DOHH2 (cell line): ENCODE data around the gene HMGCL.
A peak's percentile ranks its signal among the peaks of the same experiment; 100 is the strongest.

Experiments
- H3F3A ChIP-seq: fragments of 200-600 bp; sonication (generic), shearing (Covaris generic); 2 replicates; pipeline ENCODE4 v1.6.0; 2016; ENCODE audit warnings: antibody characterized with exemption, mild to moderate bottlenecking; ENCODE audit not compliant: control insufficient read depth, insufficient read depth
- H3K27ac ChIP-seq: fragments of 200-600 bp; sonication (generic); 2 replicates; pipeline ENCODE4 v1.5.1; 2014; ENCODE audit warnings: low read depth, mild to moderate bottlenecking, low read length, moderate library complexity
- H3K27me3 ChIP-seq: fragments of 200-600 bp; sonication (generic); 2 replicates; pipeline ENCODE4 v1.6.1; 2014; ENCODE audit warnings: mild to moderate bottlenecking, low read length, mixed read lengths; ENCODE audit not compliant: control insufficient read depth
- H3K36me3 ChIP-seq: fragments of 200-600 bp; sonication (generic); 2 replicates; pipeline ENCODE4 v1.6.1; 2014; ENCODE audit warnings: mild to moderate bottlenecking, low read length, moderate library complexity, mixed read lengths; ENCODE audit not compliant: control insufficient read depth
- H3K4me1 ChIP-seq: fragments of 200-600 bp; sonication (generic); 2 replicates; pipeline ENCODE4 v1.6.1; 2014; ENCODE audit warnings: mild to moderate bottlenecking, low read length, mixed read lengths; ENCODE audit not compliant: control insufficient read depth
- H3K4me2 ChIP-seq: fragments of 200-600 bp; sonication (generic); 2 replicates; pipeline ENCODE4 v1.6.0; 2014; ENCODE audit warnings: mild to moderate bottlenecking, low read length, moderate library complexity
- H3K4me3 ChIP-seq: fragments of 200-600 bp; sonication (generic); 2 replicates; pipeline ENCODE4 v1.5.1; 2014; ENCODE audit warnings: mild to moderate bottlenecking, low read length, mixed read lengths
- H3K79me2 ChIP-seq: fragments of 200-600 bp; sonication (generic); 2 replicates; pipeline ENCODE4 v1.6.1; 2014; ENCODE audit warnings: mild to moderate bottlenecking, low read length, mixed read lengths; ENCODE audit not compliant: control insufficient read depth
- H3K9me2 ChIP-seq: fragments of 200-600 bp; sonication (generic); replicated peaks from 2 replicates; pipeline ENCODE4 v1.6.1; 2014; ENCODE audit warnings: mild to moderate bottlenecking, low read length, mixed read lengths; ENCODE audit not compliant: control insufficient read depth
- H3K9me3 ChIP-seq: fragments of 200-600 bp; sonication (generic); 2 replicates; pipeline ENCODE4 v1.6.1; 2014; ENCODE audit warnings: antibody characterized with exemption, low read length, mixed read lengths; ENCODE audit not compliant: control insufficient read depth, insufficient read depth
- H4K20me1 ChIP-seq: fragments of 200-600 bp; sonication (generic); 2 replicates; pipeline ENCODE4 v1.6.0; 2014; ENCODE audit warnings: low read depth, mild to moderate bottlenecking, antibody characterized with exemption, low read length, moderate library complexity; ENCODE audit not compliant: control insufficient read depth, insufficient read depth
- CTCF ChIP-seq: fragments of 200-600 bp; sonication (generic); IDR thresholded peaks from one replicate; pipeline ENCODE4 v1.5.1; 2014; ENCODE audit warnings: antibody characterized with exemption, mild to moderate bottlenecking, low read depth, low read length; ENCODE audit not compliant: poor library complexity, severe bottlenecking
- EZH2phosphoT487 ChIP-seq: fragments of 200-600 bp; sonication (generic); IDR thresholded peaks from 2 replicates; pipeline ENCODE4 v1.6.1; 2017; ENCODE audit warnings: borderline replicate concordance, mild to moderate bottlenecking, antibody characterized with exemption, low read length, moderate library complexity, mixed read lengths

HMGCL gene

GRCh38 chr1:23814016-23814415 is 11.2 kb downstream of the HMGCL start:
- Histone ChIP-seq H3K36me3 (peaks cover 23% of the 10 kb centered on the region), H3K9me3 (no peaks in the 10 kb centered on the region), H3K79me2 (no peaks in the 10 kb centered on the region), H3K4me2 (no peak overlapping the region), H3K27me3 (no peaks in the 10 kb centered on the region), H3K4me3 (no peak overlapping the region), H3K27ac (no peak overlapping the region), H3F3A (no peaks in the 10 kb centered on the region), H4K20me1 (no peaks in the 10 kb centered on the region), H3K4me1 (peaks cover 24% of the 10 kb centered on the region), H3K9me2 (no peaks in the 10 kb centered on the region)
- no peak for TF ChIP-seq CTCF
- TF ChIP-seq EZH2phosphoT487 = no peak

GRCh38 chr1:23810818-23811540 is 14.2 kb downstream of the HMGCL start:
- Histone ChIP-seq H3K9me3 (no peaks in the 10 kb centered on the region), H3K27me3 (no peaks in the 10 kb centered on the region), H3K36me3 (peaks cover 5% of the 10 kb centered on the region), H3F3A (no peaks in the 10 kb centered on the region), H3K9me2 (no peaks in the 10 kb centered on the region), H3K4me2 (peak overlapping the region; percentile 13; the same call in 1 of the 2 replicates), H3K4me1 (peaks cover 25% of the 10 kb centered on the region), H3K4me3 (no peak overlapping the region), H4K20me1 (no peaks in the 10 kb centered on the region), H3K79me2 (no peaks in the 10 kb centered on the region), H3K27ac (no peak overlapping the region)
- TF ChIP-seq CTCF (peak; percentile 98), EZH2phosphoT487 (no peak)

- H4K20me1 ChIP-seq = no peaks in the 10 kb centered on the region
- TF ChIP-seq EZH2phosphoT487 = no peak
- peak; percentile 94 for TF ChIP-seq CTCF
- H3K36me3 ChIP-seq = peaks cover 5% of the 10 kb centered on the region; the same call in 1 of the 2 replicates
- peaks cover 25% of the 10 kb centered on the region for H3K4me1 ChIP-seq
- H3F3A ChIP-seq = no peaks in the 10 kb centered on the region
- H3K27me3 ChIP-seq = no peaks in the 10 kb centered on the region
- H3K4me3 ChIP-seq = no peak overlapping the region
- no peaks in the 10 kb centered on the region for H3K9me2 ChIP-seq
- peak overlapping the region; percentile 30; the same call in 1 of the 2 replicates for H3K4me2 ChIP-seq
- no peak overlapping the region for H3K27ac ChIP-seq
- H3K9me3 ChIP-seq = no peaks in the 10 kb centered on the region
- H3K79me2 ChIP-seq = no peaks in the 10 kb centered on the region
Observed at GRCh38 chr1:23809751-23810171, 15.5 kb downstream of the HMGCL start.
